ENCODE data around the gene EIPR1.

DNA sequence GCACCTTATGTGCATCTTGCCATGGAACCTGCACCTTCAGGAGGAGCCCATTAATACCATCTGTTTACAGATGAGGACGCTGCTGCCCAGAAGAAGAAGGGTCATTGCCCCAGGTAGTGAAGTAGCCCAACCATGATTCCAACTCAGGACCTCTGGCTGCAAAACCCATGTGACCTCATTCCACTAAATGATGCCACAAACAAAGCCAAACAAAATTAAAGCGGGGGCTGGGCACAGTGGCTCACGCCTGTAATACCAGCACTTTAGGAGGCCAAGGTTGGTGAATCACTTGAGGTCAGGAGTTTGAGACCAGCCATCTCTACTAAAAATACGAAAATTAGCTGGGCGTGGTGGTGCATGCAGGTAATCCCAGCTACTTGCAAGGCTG lies 202.1 kb downstream of the EIPR1 start:
- TF ChIP-seq EP300 (conservative IDR thresholded peaks at IDR 0.05; ENCODE audit: poor library complexity, severe bottlenecking) (no peak), POLR2AphosphoS5 (IDR thresholded peaks at IDR 0.05) (no peak), RAD21 (conservative IDR thresholded peaks at IDR 0.05) (no peak), EZH2 (IDR thresholded peaks at IDR 0.05; ENCODE audit: borderline replicate concordance, insufficient read depth, low read length, poor library complexity, severe bottlenecking) (no peak)
- TF ChIP-seq, protein P1, sequence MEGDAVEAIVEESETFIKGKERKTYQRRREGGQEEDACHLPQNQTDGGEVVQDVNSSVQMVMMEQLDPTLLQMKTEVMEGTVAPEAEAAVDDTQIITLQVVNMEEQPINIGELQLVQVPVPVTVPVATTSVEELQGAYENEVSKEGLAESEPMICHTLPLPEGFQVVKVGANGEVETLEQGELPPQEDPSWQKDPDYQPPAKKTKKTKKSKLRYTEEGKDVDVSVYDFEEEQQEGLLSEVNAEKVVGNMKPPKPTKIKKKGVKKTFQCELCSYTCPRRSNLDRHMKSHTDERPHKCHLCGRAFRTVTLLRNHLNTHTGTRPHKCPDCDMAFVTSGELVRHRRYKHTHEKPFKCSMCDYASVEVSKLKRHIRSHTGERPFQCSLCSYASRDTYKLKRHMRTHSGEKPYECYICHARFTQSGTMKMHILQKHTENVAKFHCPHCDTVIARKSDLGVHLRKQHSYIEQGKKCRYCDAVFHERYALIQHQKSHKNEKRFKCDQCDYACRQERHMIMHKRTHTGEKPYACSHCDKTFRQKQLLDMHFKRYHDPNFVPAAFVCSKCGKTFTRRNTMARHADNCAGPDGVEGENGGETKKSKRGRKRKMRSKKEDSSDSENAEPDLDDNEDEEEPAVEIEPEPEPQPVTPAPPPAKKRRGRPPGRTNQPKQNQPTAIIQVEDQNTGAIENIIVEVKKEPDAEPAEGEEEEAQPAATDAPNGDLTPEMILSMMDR (IDR thresholded peaks at IDR 0.05; ENCODE audit: poor library complexity, severe bottlenecking) = no peak

Measured in neural cell (in vitro differentiated cells).